Activated CD8-positive, alpha-beta memory T cell treated with anti-CD3 and anti-CD28 coated beads, Interleukin-2, amount 50 U/mL, for 24 hours (primary cell): Measurements from ENCODE around the gene FAM237A.

Source experiments
- DNase-seq: peaks from one replicate; pipeline ENCODE4 v3.0.0-alpha.2; 2020; ENCODE audit errors: extremely low read depth

FAM237A gene

DNA sequence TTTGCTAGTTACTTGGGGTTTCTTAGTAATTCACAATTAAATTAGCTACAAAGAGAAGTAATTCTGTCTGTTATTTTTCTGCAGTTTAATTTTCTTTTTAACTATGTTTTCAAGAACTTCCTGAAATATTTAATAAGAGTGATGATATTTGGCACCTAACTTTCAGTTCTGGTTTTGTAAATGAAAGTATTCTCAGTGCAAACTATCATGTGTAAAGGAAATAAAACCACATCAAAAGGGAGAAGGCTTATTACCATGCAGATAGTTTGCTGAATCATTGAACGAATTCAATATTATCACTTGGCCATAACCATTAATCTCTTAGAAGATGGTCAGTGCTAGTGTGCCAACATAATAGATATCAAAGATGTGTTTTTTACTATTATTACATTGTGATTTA is 46.7 kb downstream of the FAM237A start:
- no peak for DNase-seq

DNA sequence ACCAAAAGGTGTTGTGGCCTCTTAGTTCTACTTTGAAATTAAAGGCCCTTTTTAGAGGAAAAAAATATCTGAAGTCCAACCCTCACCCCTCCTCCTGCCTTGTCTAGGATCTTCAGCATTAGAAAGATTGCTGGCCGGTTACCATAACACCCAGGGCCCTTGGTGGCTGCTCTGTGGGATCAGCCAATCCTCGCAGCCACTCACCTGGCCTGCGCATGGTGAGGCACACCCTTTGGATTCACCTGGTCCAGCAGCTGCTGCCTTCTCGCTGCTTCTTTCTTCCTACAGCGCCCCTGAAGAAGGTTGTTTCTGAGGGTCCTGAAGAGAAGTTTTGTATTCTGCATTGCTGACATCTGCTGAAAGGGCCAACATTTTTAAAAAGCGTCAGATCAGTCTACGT is 50.7 kb downstream of the FAM237A start:
- DNase-seq: no peak

DNA sequence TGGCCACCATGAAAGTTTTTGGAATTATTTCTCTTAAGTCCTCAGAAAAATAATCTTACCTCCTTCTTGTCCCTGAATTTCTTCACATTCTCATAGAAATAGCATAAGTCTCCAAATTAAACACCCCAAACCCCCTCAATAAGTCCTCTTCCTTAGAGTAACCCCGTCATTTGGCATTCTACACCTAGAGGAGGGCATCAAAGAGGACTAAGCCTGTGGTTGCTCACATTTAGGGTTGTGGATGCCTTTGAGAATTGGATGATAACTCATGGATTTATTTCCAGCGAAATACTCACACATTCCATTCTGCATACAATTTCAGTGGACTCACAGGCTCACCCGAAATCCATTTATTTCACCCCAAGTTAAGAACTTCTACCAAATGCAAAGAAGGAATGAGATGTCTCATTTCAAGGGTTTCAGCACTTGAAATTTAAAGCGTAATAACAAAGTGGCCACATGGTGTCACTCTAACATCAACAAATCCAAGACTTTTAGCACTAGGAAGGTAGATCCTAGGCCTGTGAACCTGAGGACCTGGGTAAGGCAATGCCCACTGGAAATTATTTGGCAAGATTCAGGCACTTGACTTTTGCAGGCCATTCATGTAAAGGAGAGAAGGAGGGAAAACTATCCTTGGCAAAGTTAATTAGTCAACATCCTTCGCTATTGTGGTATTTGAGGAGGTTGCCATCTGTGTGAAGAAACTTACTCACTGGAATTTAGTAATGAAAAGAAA is 51.3 kb downstream of the FAM237A start:
- no peak for DNase-seq

DNA sequence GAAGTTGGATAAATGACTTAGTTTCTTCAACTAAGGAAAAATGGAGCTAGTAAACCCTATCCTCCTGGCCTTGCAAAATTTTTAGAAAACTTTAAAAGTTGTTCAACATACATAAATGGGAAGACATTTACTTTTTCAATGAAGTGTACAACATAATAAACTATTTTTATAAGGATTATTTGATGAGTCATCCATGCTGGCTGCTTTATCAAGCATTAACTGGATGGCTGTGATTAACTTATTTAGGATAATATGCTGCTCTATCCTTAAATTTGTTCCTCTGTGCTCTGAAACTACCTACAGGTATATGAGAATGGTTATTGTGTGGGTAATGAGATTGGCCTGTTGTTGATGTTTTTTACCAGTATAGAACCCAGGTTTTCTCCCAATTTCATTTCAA is 54.6 kb downstream of the FAM237A start:
- no peak for DNase-seq

DNA sequence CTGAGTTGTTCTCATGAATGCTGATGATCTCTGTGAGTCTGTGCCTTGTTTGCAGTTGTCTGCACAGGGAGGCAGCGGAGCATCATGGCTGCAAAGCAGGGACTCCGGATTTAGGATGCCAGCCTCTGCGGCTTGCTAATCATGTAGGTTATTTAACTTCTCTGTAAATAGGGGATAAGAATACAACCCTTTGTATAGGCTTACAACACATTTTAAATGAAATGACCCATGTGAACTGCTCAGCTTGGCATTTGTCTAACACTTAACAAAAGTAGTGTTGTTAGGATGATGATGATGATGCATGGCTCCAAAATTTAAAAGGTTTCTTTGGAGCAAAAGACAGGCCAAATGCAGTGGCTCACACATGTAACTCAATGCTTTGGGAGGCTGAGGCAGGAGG is 56.5 kb downstream of the FAM237A start:
- no peak for DNase-seq
